Activated naive CD8-positive, alpha-beta T cell treated with anti-CD3 and anti-CD28 coated beads, Interleukin-2, amount 10 ng/mL, durations not matched to agents 7 days and 5 days (primary cell): ENCODE results near the gene RELL2. TPM values are rescaled to one million over a fixed set of nuclear protein-coding genes. Genes with fewer than 3 reads are reported as not detected.

Experiments
- ATAC-seq: fragments of 150-1000 bp; cut with Tn5 transposase; one replicate; pipeline ENCODE4 v1.10.0; 2021; ENCODE audit warnings: low read depth, moderate library complexity
- POLR2A ChIA-PET: fragments of 350-600 bp; sonication (Branson Sonifier 250); formaldehyde crosslinking; loops from one replicate; lab custom pipeline; 2021; ENCODE audit warnings: antibody characterized with exemption; lab: Charles Lee
- DNase-seq: peaks from one replicate; pipeline ENCODE4 v3.0.0; 2021
- H3K27ac Mint-ChIP-seq: one replicate; pipeline ENCODE4 v1.8.0; 2022; ENCODE audit warnings: mild to moderate bottlenecking, mixed read lengths
- H3K27me3 Mint-ChIP-seq: one replicate; pipeline ENCODE4 v1.8.0; 2022; ENCODE audit warnings: mild to moderate bottlenecking, moderate library complexity, mixed read lengths
- H3K36me3 Mint-ChIP-seq: one replicate; pipeline ENCODE4 v1.8.0; 2021; ENCODE audit warnings: mild to moderate bottlenecking, mixed read lengths
- H3K4me1 Mint-ChIP-seq: one replicate; pipeline ENCODE4 v1.8.0; 2021; ENCODE audit warnings: mixed read lengths
- H3K4me3 Mint-ChIP-seq: one replicate; pipeline ENCODE4 v1.8.0; 2022; ENCODE audit warnings: mild to moderate bottlenecking, moderate library complexity, mixed read lengths
- H3K9me3 Mint-ChIP-seq: one replicate; pipeline ENCODE4 v1.8.0; 2021; ENCODE audit warnings: mixed read lengths
- total RNA-seq, 2 experiments: library from RNA; stranded (reverse); gene quantifications; one replicate each; pipeline ENCODE4 v1.2.3, GENCODE V29; 2021

The RELL2 gene
- total RNA-seq, 2 experiments from 2014 or later: 31.4 to 31.6 TPM

DNA sequence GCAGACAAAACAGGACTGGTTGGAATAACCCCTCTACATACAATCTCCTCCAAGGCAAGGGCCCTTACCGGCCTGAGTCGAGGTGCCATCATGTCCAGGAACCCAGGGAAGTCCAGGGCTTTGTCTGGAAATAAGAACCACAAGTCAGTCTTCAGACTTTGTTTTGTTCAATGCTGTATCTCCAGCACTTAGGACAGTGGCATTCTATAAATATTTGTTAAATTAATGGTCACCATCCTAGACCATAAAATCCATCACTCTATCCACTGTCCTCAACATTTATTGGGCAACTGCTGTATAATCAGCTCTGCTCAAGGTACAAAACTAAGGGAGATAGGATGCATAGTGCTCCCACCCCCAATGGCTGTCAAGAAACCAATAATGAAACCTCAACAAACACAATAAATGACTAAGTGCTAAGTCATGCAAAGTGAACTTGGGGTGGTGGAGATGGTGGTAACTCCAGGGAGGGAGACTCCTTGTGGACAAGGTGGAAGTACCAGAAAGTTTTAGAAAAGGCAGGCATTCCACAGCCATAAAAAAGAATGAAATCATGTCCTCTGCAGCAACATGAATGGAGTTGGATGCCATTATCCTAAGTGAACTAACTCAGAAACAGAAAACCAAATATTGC lies 5.0 kb downstream of the RELL2 start:
- no peak for ATAC-seq
- Mint-ChIP-seq H3K27ac (peak overlapping the region; percentile 61), H3K4me3 (no peak overlapping the region), H3K9me3 (no peaks in the 10 kb centered on the region), H3K36me3 (peaks cover 12% of the 10 kb centered on the region), H3K4me1 (peaks cover 26% of the 10 kb centered on the region), H3K27me3 (no peaks in the 10 kb centered on the region)
- DNase-seq: no peak
- POLR2A ChIA-PET: interaction anchor here (9.6 kb wide), 1 partner anchor 7 kb away, joined by 107 read pairs; the partner anchor contains the start of gene FCHSD1

DNA sequence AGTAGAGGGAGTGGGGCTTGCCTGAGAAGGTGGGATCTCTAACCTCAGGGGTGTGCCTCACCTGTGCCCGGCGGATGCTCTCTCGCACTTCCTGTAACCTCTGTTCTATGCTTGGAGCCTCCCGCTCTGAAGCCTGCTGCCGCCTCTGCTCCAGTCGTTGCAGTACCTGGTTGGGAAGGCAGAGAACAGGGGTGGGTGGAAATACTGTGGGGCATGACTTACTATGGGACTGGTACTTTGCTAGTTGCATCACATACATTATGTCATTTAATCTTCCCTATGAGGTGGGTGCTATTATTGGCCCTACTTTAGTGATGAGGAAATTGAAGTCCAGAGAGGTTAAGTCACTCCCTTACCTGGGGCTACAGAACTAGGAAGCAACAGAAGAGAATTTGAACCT lies 9.2 kb downstream of the RELL2 start:
- H3K4me1 Mint-ChIP-seq: peaks cover 27% of the 10 kb centered on the region
- H3K27ac Mint-ChIP-seq: no peak overlapping the region
- peaks cover 18% of the 10 kb centered on the region for H3K36me3 Mint-ChIP-seq
- H3K9me3 Mint-ChIP-seq: no peaks in the 10 kb centered on the region
- H3K4me3 Mint-ChIP-seq: no peak overlapping the region
- no peaks in the 10 kb centered on the region for H3K27me3 Mint-ChIP-seq
- POLR2A ChIA-PET: interaction anchor here (8.8 kb wide), 1 partner anchor 7 kb away, joined by 107 read pairs; the partner anchor contains the start of genes HDAC3 and RELL2
- DNase-seq (no peak), ATAC-seq (no peak)

DNA sequence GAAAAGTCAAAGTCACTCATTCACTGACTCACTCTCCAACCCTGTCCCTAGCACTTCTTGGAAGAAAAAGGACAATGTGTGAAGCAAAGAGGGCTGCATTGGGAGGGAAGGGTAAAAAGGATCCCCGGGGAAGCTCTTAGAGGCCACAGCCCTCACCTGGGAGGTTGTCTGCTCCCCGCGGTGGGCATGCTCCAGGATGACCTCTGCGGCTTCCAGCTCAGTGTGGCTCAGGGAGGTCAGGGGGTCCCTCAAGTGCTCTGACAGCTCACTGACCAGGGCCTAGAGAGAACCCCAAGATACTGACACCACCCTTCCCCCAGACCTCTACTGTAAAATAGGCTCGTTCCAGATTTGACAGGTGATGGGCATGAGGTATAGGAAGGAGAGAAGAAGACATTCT lies 10.4 kb downstream of the RELL2 start:
- H3K36me3 Mint-ChIP-seq: peaks cover 20% of the 10 kb centered on the region
- no peak overlapping the region for H3K4me3 Mint-ChIP-seq
- no peak overlapping the region for H3K27ac Mint-ChIP-seq
- H3K27me3 Mint-ChIP-seq: no peaks in the 10 kb centered on the region
- H3K9me3 Mint-ChIP-seq: no peaks in the 10 kb centered on the region
- peaks cover 24% of the 10 kb centered on the region for H3K4me1 Mint-ChIP-seq
- ATAC-seq (no peak), DNase-seq (no peak)
- POLR2A ChIA-PET: interaction anchor here (8.8 kb wide), 1 partner anchor 8 kb away, joined by 107 read pairs; the partner anchor contains the start of genes HDAC3 and RELL2

DNA sequence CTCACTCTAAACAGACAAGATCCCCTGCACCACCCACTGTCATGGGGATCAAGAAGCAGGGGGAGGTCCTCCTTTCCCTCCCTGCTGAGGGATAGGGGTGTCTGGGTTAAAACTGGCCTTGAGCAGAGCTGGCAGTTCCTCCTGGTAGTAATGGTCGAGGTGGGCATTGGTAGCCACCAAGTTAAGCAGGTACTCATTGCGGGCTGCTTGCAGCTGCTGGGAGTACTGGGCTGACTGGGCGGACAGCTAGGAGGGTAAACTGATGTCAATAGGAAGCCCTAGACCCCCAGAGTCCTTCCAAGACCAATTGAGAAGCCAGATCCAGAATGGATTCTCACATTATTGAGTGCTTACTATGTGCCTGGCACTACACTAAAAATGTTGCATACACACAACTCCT lies 11.1 kb downstream of the RELL2 start:
- no peaks in the 10 kb centered on the region for H3K27me3 Mint-ChIP-seq
- DNase-seq (no peak), ATAC-seq (no peak)
- H3K9me3 Mint-ChIP-seq: no peaks in the 10 kb centered on the region
- H3K4me3 Mint-ChIP-seq: no peak overlapping the region
- peaks cover 29% of the 10 kb centered on the region for H3K4me1 Mint-ChIP-seq
- POLR2A ChIA-PET: interaction anchor here (8.8 kb wide), 1 partner anchor 8 kb away, joined by 107 read pairs; the partner anchor contains the start of genes HDAC3 and RELL2
- peaks cover 20% of the 10 kb centered on the region for H3K36me3 Mint-ChIP-seq
- no peak overlapping the region for H3K27ac Mint-ChIP-seq

DNA sequence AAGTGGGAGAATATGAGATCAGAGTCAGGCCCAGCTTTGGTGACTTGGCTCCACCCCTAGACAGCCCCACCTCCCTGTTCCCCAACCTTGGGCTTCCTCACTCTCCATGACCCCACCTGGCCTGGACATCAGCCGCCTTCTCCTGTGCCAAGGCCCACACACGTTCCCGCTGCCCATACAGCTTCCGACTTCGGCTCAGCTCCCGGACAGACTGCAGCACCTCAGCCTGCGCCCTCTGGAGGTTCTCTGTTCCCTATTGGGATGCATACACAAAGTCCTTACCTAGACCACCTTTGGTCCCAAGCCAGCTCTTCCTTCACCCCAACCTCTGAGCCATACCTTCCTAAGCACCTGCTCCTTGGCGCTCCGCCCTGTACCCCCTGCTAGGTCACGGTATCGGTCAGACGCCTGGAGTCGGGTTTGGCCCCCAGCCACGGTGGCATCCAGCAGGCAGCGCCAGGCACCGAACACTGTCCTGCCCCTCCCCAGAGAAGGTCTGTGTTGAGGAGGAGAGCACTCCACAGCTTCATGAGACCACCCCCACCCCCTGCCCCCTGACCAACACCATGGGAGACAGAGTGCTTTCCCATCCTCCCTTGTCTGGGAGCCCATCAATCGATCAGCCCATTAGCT lies 12.4 kb downstream of the RELL2 start:
- H3K27ac Mint-ChIP-seq: peak overlapping the region; percentile 96
- POLR2A ChIA-PET: interaction anchor here (8.8 kb wide), 1 partner anchor 10 kb away, joined by 107 read pairs; the partner anchor contains the start of genes HDAC3 and RELL2
- ATAC-seq: no peak
- H3K4me3 Mint-ChIP-seq: no peak overlapping the region
- no peaks in the 10 kb centered on the region for H3K9me3 Mint-ChIP-seq
- peaks cover 18% of the 10 kb centered on the region for H3K36me3 Mint-ChIP-seq
- DNase-seq: no peak
- no peaks in the 10 kb centered on the region for H3K27me3 Mint-ChIP-seq
- peaks cover 31% of the 10 kb centered on the region for H3K4me1 Mint-ChIP-seq

DNA sequence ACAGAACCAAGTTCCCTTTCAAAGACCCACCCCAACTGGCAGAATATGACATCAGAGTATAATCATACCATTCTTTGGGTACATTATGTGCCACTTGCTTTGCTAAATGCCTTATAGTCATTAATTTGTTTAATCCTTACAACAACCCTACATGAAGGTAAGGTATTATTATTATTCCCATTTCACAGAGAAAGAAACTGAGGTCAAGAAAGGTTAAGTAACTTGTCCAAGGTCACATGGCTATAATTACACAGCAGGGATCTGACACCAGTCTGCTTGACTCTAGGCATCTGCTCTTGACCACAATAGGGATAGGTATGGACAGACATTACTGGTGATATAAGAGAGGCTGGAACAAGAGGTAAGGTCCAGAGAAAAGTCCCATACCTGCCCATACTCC lies 13.2 kb downstream of the RELL2 start:
- no peak for ATAC-seq
- Mint-ChIP-seq H3K27ac (peak overlapping the region; percentile 96), H3K27me3 (no peaks in the 10 kb centered on the region), H3K4me3 (peak overlapping the region; percentile 92), H3K36me3 (peaks cover 16% of the 10 kb centered on the region), H3K4me1 (peaks cover 31% of the 10 kb centered on the region), H3K9me3 (no peaks in the 10 kb centered on the region)
- POLR2A ChIA-PET: interaction anchor here (8.8 kb wide), 1 partner anchor 11 kb away, joined by 107 read pairs; the partner anchor contains the start of genes HDAC3 and RELL2
- no peak for DNase-seq

DNA sequence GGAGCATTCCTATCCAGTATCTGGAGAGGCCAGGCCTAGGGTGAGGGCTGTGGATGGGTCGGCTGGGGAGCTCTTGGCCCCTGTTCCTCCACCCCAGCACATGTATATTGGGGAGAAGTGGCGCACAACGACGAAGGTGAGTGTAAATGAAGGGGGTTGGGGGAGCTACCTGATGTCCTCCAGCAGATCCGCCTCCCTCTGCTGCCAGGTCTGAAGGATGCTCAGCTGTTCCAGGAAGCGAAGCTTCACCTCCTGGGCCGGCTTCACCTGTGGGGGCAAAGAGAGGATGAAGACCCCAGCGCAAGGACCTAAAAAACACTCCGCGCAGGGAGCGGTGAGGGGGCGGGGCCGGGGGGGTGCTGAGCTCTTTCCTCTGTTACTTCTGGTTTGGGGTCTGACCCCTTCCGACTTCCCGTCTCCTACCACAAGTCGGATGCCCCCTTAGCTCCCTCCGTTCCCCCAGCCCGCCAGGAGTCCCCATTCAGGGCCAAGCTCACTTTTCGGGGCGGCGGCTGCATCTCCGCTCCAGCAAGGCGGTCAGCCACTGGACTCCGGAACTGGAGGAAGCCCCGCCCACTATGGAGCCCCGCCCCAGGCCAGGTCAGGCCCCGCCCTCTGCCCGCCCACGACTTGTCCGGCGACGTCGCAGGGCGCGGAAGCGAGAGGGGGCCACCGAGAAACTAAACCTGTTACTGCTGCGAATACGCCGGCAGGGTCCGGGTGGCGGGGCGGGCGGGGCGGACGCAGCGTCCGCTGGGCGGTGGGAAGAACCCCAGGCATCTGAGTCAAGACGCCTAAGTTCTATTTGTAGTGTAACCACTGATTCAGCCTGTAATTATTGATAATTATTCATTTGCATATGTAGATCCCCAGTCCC lies 14.3 kb downstream of the RELL2 start, which contains the start of gene FCHSD1:
Gene FCHSD1, minus strand, starts transcription at position 568 of the 877 bp plus-strand sequence. Its CDS starts 50 bp downstream, at position 518.
- H3K36me3 Mint-ChIP-seq: peaks cover 11% of the 10 kb centered on the region
- ATAC-seq (peak; percentile 91), DNase-seq (peak; percentile 89)
- no peaks in the 10 kb centered on the region for H3K9me3 Mint-ChIP-seq
- peak within 1 kb of the TSS; percentile 96 for H3K27ac Mint-ChIP-seq
- POLR2A ChIA-PET: interaction anchor here (0.6 to 8.8 kb wide), 14 partner anchors 9 to 318 kb away, joined by 3 to 107 read pairs (median 4); partner anchors contain the start of genes DIAPH1, HDAC3, PCDH12 and RELL2
- no peaks in the 10 kb centered on the region for H3K27me3 Mint-ChIP-seq
- H3K4me3 Mint-ChIP-seq: peak within 1 kb of the TSS; percentile 92
- peaks cover 30% of the 10 kb centered on the region for H3K4me1 Mint-ChIP-seq

DNA sequence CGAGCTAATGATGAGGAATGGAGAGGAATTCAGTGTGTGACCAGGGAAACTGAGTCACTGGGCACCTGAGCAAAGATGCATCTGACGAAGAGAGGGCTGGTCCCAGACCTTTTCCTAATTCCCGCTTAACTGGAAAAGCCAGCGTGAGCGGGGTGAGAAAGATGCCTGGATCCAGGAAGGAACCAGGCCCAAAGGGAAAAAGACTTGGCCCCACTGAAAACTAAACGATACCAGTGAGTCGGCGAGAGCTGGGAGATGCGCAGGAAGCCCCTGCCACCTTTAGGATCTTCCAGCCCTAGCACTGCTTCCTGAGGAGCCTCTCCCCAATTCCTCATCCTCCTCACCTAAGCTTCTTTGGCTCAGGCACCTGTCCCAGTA lies 14.9 kb downstream of the RELL2 start:
- Mint-ChIP-seq H3K27ac (peak overlapping the region; percentile 96), H3K27me3 (no peaks in the 10 kb centered on the region), H3K4me1 (peaks cover 27% of the 10 kb centered on the region), H3K9me3 (no peaks in the 10 kb centered on the region), H3K36me3 (peaks cover 8% of the 10 kb centered on the region), H3K4me3 (peak overlapping the region; percentile 92)
- ATAC-seq (no peak), DNase-seq (no peak)
- POLR2A ChIA-PET: interaction anchor here (1.0 to 8.8 kb wide), 6 partner anchors 12 to 317 kb away, joined by 3 to 107 read pairs (median 6); partner anchors contain the start of genes DIAPH1, HDAC3, PCDH12 and RELL2

DNA sequence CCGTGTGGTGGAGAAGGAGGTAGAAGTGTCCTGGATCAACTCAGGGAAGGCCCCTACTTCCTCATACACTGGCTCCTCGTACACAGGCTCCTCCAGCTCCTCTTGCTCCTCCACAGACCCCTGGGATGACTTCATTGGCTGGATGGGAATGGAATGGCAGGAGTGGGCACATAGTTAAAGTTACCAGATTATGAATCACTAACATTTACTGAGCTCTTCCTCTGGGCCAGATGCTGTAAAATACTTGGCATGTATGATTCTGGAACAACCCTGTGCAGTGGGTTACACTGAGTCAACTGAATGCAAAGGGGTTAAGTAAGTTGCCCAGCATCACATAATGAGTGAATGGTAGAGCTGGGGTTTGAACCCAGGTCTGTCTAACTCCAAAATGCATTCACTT lies 17.5 kb downstream of the RELL2 start:
- ATAC-seq: no peak

DNA sequence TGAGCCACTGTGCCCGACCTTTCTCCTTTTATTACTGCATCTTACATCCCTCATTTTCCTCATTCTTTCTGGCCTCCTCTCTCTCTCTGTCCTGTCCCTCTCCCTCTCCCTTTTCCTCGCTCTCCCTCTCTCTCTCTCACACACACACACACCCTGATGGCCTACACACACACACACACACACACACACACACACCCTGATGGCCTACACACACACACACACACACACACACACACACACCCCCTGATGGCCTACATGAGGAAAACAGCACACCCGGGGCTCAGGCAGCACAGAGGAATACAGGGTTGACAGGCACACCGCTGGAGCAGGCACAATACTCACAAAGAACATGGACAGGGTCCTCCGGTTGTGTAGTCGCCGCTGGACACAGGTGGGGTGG lies 18.2 kb downstream of the RELL2 start:
- Mint-ChIP-seq H3K36me3 (peaks cover 7% of the 10 kb centered on the region), H3K4me1 (peaks cover 18% of the 10 kb centered on the region), H3K9me3 (no peaks in the 10 kb centered on the region), H3K4me3 (no peak overlapping the region), H3K27ac (no peak overlapping the region), H3K27me3 (no peaks in the 10 kb centered on the region)
- no peak for ATAC-seq
- POLR2A ChIA-PET: no interaction called here
- DNase-seq: no peak

More for the DNA sequence above, 17.5 kb downstream of the RELL2 start:
- no peaks in the 10 kb centered on the region for H3K9me3 Mint-ChIP-seq
- no peak for DNase-seq
- no peak overlapping the region for H3K4me3 Mint-ChIP-seq
- no peak overlapping the region for H3K27ac Mint-ChIP-seq
- no peaks in the 10 kb centered on the region for H3K27me3 Mint-ChIP-seq
- H3K4me1 Mint-ChIP-seq: peaks cover 22% of the 10 kb centered on the region
- H3K36me3 Mint-ChIP-seq: peaks cover 10% of the 10 kb centered on the region
- POLR2A ChIA-PET: interaction anchor here (1.0 kb wide), 1 partner anchor 29 kb away, joined by 3 read pairs; no protein-coding TSS in a partner anchor

DNA sequence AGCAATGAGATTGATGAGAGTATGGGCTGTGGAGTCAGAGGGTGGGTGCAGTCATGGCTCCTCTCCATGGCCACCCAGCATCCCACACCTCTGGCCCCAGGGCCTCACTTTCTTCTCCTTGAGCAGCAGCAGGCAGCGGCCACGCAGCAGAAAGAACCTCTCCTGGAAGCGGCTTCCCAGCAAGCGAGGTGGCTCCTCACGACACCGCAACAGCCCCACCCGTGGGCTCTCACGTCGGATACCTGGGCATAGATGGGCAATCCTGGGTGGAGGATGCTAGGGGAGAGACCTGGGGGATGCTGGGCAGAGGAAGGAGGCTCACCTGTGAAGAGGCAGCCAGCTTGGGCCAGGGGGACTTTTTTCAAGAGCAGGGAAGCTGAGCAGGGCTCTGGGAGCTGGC lies 19.6 kb downstream of the RELL2 start:
- Mint-ChIP-seq H3K27me3 (no peaks in the 10 kb centered on the region), H3K27ac (no peak overlapping the region), H3K4me3 (no peak overlapping the region), H3K4me1 (peaks cover 11% of the 10 kb centered on the region), H3K9me3 (no peaks in the 10 kb centered on the region), H3K36me3 (peaks cover 6% of the 10 kb centered on the region)
- POLR2A ChIA-PET: no interaction called here
- DNase-seq (no peak), ATAC-seq (no peak)

DNA sequence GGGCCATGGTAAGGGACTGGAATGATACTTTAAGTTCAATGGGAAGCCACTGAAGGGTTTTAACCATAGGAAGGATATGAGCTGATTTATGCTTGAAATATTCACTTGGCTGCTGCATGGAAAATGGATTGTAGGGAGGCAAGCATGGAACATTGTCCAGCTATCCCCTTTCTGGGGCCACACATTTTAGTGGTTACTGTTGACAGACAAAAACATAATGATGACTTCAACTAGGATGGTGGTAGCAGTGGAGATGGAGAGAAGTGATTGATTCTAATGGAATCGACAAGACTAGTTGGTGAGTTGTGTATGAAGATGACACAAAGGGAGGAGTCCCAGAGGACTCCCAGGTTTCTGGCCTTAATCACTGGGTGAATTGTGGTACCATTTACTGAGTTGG lies 20.6 kb downstream of the RELL2 start:
- Mint-ChIP-seq H3K4me1 (peaks cover 5% of the 10 kb centered on the region), H3K9me3 (no peaks in the 10 kb centered on the region), H3K27ac (no peak overlapping the region), H3K4me3 (no peak overlapping the region), H3K36me3 (peaks cover 6% of the 10 kb centered on the region), H3K27me3 (no peaks in the 10 kb centered on the region)
- POLR2A ChIA-PET: no interaction called here
- ATAC-seq (no peak), DNase-seq (no peak)
